DOHH2 (cell line): ENCODE measurements around the gene PIK3AP1.

Source experiments
- H3F3A ChIP-seq: fragments of 200-600 bp; sonication (generic), shearing (Covaris generic); 2 replicates; pipeline ENCODE4 v1.6.0; 2016; ENCODE audit warnings: antibody characterized with exemption, mild to moderate bottlenecking; ENCODE audit not compliant: control insufficient read depth, insufficient read depth
- H3K27ac ChIP-seq: fragments of 200-600 bp; sonication (generic); 2 replicates; pipeline ENCODE4 v1.5.1; 2014; ENCODE audit warnings: low read depth, mild to moderate bottlenecking, low read length, moderate library complexity
- H3K27me3 ChIP-seq: fragments of 200-600 bp; sonication (generic); 2 replicates; pipeline ENCODE4 v1.6.1; 2014; ENCODE audit warnings: mild to moderate bottlenecking, low read length, mixed read lengths; ENCODE audit not compliant: control insufficient read depth
- H3K36me3 ChIP-seq: fragments of 200-600 bp; sonication (generic); 2 replicates; pipeline ENCODE4 v1.6.1; 2014; ENCODE audit warnings: mild to moderate bottlenecking, low read length, moderate library complexity, mixed read lengths; ENCODE audit not compliant: control insufficient read depth
- H3K4me1 ChIP-seq: fragments of 200-600 bp; sonication (generic); 2 replicates; pipeline ENCODE4 v1.6.1; 2014; ENCODE audit warnings: mild to moderate bottlenecking, low read length, mixed read lengths; ENCODE audit not compliant: control insufficient read depth
- H3K4me2 ChIP-seq: fragments of 200-600 bp; sonication (generic); 2 replicates; pipeline ENCODE4 v1.6.0; 2014; ENCODE audit warnings: mild to moderate bottlenecking, low read length, moderate library complexity
- H3K4me3 ChIP-seq: fragments of 200-600 bp; sonication (generic); 2 replicates; pipeline ENCODE4 v1.5.1; 2014; ENCODE audit warnings: mild to moderate bottlenecking, low read length, mixed read lengths
- H3K79me2 ChIP-seq: fragments of 200-600 bp; sonication (generic); 2 replicates; pipeline ENCODE4 v1.6.1; 2014; ENCODE audit warnings: mild to moderate bottlenecking, low read length, mixed read lengths; ENCODE audit not compliant: control insufficient read depth
- H3K9me2 ChIP-seq: fragments of 200-600 bp; sonication (generic); replicated peaks from 2 replicates; pipeline ENCODE4 v1.6.1; 2014; ENCODE audit warnings: mild to moderate bottlenecking, low read length, mixed read lengths; ENCODE audit not compliant: control insufficient read depth
- H3K9me3 ChIP-seq: fragments of 200-600 bp; sonication (generic); 2 replicates; pipeline ENCODE4 v1.6.1; 2014; ENCODE audit warnings: antibody characterized with exemption, low read length, mixed read lengths; ENCODE audit not compliant: control insufficient read depth, insufficient read depth
- H4K20me1 ChIP-seq: fragments of 200-600 bp; sonication (generic); 2 replicates; pipeline ENCODE4 v1.6.0; 2014; ENCODE audit warnings: low read depth, mild to moderate bottlenecking, antibody characterized with exemption, low read length, moderate library complexity; ENCODE audit not compliant: control insufficient read depth, insufficient read depth
- CTCF ChIP-seq: fragments of 200-600 bp; sonication (generic); IDR thresholded peaks from one replicate; pipeline ENCODE4 v1.5.1; 2014; ENCODE audit warnings: antibody characterized with exemption, mild to moderate bottlenecking, low read depth, low read length; ENCODE audit not compliant: poor library complexity, severe bottlenecking
- EZH2phosphoT487 ChIP-seq: fragments of 200-600 bp; sonication (generic); IDR thresholded peaks from 2 replicates; pipeline ENCODE4 v1.6.1; 2017; ENCODE audit warnings: borderline replicate concordance, mild to moderate bottlenecking, antibody characterized with exemption, low read length, moderate library complexity, mixed read lengths

PIK3AP1 gene

GRCh38 chr10:96765406-96766240, 45.3 kb upstream of the PIK3AP1 start:
- peaks cover 35% of the 10 kb centered on the region for H3F3A ChIP-seq
- H4K20me1 ChIP-seq, result no peaks in the 10 kb centered on the region
- H3K9me2 ChIP-seq, result no peaks in the 10 kb centered on the region
- H3K36me3 ChIP-seq, result peaks cover 15% of the 10 kb centered on the region
- H3K9me3 ChIP-seq, result peaks cover 5% of the 10 kb centered on the region; the same call in 1 of the 2 replicates
- H3K4me3 ChIP-seq, result peak overlapping the region; percentile 54
- H3K27me3 ChIP-seq, result no peaks in the 10 kb centered on the region
- peak overlapping the region; percentile 64 for H3K4me2 ChIP-seq
- H3K27ac ChIP-seq, result peak overlapping the region; percentile 87
- peaks cover 40% of the 10 kb centered on the region for H3K79me2 ChIP-seq
- H3K4me1 ChIP-seq, result peaks cover 57% of the 10 kb centered on the region
- TF ChIP-seq EZH2phosphoT487 (no peak), CTCF (peak; percentile 99)

GRCh38 chr10:96764425-96765060, 44.2 kb upstream of the PIK3AP1 start:
- H4K20me1 ChIP-seq, result no peaks in the 10 kb centered on the region
- no peaks in the 10 kb centered on the region for H3K9me2 ChIP-seq
- peaks cover 15% of the 10 kb centered on the region for H3K36me3 ChIP-seq
- TF ChIP-seq CTCF (no peak), EZH2phosphoT487 (no peak)
- no peaks in the 10 kb centered on the region for H3K27me3 ChIP-seq
- H3K4me1 ChIP-seq, result peaks cover 67% of the 10 kb centered on the region
- H3K4me3 ChIP-seq, result peak overlapping the region; percentile 54
- H3K79me2 ChIP-seq, result peaks cover 47% of the 10 kb centered on the region
- peaks cover 40% of the 10 kb centered on the region for H3F3A ChIP-seq
- H3K9me3 ChIP-seq, result no peaks in the 10 kb centered on the region
- H3K27ac ChIP-seq, result peak overlapping the region; percentile 87
- peak overlapping the region; percentile 64 for H3K4me2 ChIP-seq

- peak overlapping the region; percentile 83 for H3K27ac ChIP-seq
- peak overlapping the region; percentile 63 for H3K4me3 ChIP-seq
- H3K27me3 ChIP-seq, result no peaks in the 10 kb centered on the region
- peaks cover 98% of the 10 kb centered on the region for H3K4me1 ChIP-seq
- H4K20me1 ChIP-seq, result no peaks in the 10 kb centered on the region
- H3K9me2 ChIP-seq, result no peaks in the 10 kb centered on the region
- H3K9me3 ChIP-seq, result no peaks in the 10 kb centered on the region
- H3K79me2 ChIP-seq, result peaks cover 66% of the 10 kb centered on the region
- peaks cover 4% of the 10 kb centered on the region for H3K36me3 ChIP-seq
- H3F3A ChIP-seq, result peaks cover 60% of the 10 kb centered on the region
- H3K4me2 ChIP-seq, result peak overlapping the region; percentile 74
- TF ChIP-seq CTCF, result no peak
- no peak for TF ChIP-seq EZH2phosphoT487
Observed at GRCh38 chr10:96758423-96758822, 38.1 kb upstream of the PIK3AP1 start.
